Measurements from ENCODE around the gene BTBD9. TPM values are rescaled to one million over a fixed set of nuclear protein-coding genes. Genes with fewer than 3 reads are reported as not detected.

BTBD9 gene
- total and polyA plus RNA-seq, 9 of the 15 experiments (the other 6 are each of a cell fraction or from before 2014, with no cell fraction given), result 0.08 to 1.6 (median 0.58) TPM

- no peak overlapping the region for H3K4me2 ChIP-seq (ENCODE audit: insufficient read depth, low read length)
- H3K4me3 ChIP-seq, result no peak overlapping the region
- FAIRE-seq (no peak), DNase-seq (ENCODE audit: extremely low read depth in 1 of 4, low spot score in 3 of 4) (no peak), ATAC-seq (no peak)
- H3K9ac ChIP-seq (ENCODE audit: insufficient read depth in 1 of 2, low read depth in 2 of 2, low read length in 2 of 2), result no peak overlapping the region; a peak in 1 of 4 replicates
- peaks cover 0 to under 1% of the 10 kb centered on the region in 2 experiments; a peak in 1 of 5 replicates for H3K4me1 ChIP-seq (replicated peaks in 1 of 2; ENCODE audit: control insufficient read depth in 2 of 2, insufficient read depth in 2 of 2, low read length in 2 of 2)
- no peak overlapping the region for H2AFZ ChIP-seq (ENCODE audit: low read depth, low read length)
- intact Hi-C loops (cut with micrococcal nuclease) (no loop called here), in situ Hi-C loops (cut with MboI) (no loop called here)
- BruUV-seq (replicated peaks), result no TSS peak
- no peaks in the 10 kb centered on the region for H3K9me3 ChIP-seq (replicated peaks; ENCODE audit: control insufficient read depth, insufficient read depth, low read depth, low read length)
- 59% methylated on average over 6 of the region's 6 CpGs for WGBS (ENCODE audit: insufficient coverage, low coverage, missing lambda C conversion rate)
- peaks cover 9% of the 10 kb centered on the region; the same call in 1 of the 2 replicates for H4K20me1 ChIP-seq (replicated peaks; ENCODE audit: control insufficient read depth, insufficient read depth, low read length)
- no peaks in the 10 kb centered on the region for H3K27me3 ChIP-seq (ENCODE audit: control insufficient read depth in 2 of 2, insufficient read depth in 2 of 2, low read length in 2 of 2)
- CTCF ChIA-PET (ENCODE audit: low intra/inter-chr PET ratio), result no interaction called here
- H3K9me1 ChIP-seq (ENCODE audit: control insufficient read depth, insufficient read depth, low read length), result no peaks in the 10 kb centered on the region
- no peaks in the 10 kb centered on the region for H3K79me2 ChIP-seq (ENCODE audit: control insufficient read depth, insufficient read depth, low read length)
- POLR2A ChIA-PET, result interaction anchor here (0.9 to 1.3 kb wide), 3 partner anchors 9 to 13 kb away, joined by 3 to 7 read pairs (median 4); no protein-coding TSS in a partner anchor
- no peaks in the 10 kb centered on the region for H3K36me3 ChIP-seq (ENCODE audit: control insufficient read depth, insufficient read depth, low read length)
- H3K27ac ChIP-seq (ENCODE audit: extremely low read depth, low read depth, low read length), result no peak overlapping the region
- TF ChIP-seq, protein P1, sequence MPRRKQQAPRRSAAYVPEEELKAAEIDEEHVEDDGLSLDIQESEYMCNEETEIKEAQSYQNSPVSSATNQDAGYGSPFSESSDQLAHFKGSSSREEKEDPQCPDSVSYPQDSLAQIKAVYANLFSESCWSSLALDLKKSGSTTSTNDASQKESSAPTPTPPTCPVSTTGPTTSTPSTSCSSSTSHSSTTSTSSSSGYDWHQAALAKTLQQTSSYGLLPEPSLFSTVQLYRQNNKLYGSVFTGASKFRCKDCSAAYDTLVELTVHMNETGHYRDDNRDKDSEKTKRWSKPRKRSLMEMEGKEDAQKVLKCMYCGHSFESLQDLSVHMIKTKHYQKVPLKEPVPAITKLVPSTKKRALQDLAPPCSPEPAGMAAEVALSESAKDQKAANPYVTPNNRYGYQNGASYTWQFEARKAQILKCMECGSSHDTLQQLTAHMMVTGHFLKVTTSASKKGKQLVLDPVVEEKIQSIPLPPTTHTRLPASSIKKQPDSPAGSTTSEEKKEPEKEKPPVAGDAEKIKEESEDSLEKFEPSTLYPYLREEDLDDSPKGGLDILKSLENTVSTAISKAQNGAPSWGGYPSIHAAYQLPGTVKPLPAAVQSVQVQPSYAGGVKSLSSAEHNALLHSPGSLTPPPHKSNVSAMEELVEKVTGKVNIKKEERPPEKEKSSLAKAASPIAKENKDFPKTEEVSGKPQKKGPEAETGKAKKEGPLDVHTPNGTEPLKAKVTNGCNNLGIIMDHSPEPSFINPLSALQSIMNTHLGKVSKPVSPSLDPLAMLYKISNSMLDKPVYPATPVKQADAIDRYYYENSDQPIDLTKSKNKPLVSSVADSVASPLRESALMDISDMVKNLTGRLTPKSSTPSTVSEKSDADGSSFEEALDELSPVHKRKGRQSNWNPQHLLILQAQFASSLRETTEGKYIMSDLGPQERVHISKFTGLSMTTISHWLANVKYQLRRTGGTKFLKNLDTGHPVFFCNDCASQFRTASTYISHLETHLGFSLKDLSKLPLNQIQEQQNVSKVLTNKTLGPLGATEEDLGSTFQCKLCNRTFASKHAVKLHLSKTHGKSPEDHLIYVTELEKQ (CRISPR knock-in tag; IDR thresholded peaks at IDR 0.05), result no peak
- TF ChIP-seq NUFIP1 (IDR thresholded peaks at IDR 0.05; ENCODE audit: partially characterized antibody) (no peak), ZNF436 (CRISPR knock-in tag; IDR thresholded peaks at IDR 0.05) (no peak), ZC3H4 (CRISPR knock-in tag; IDR thresholded peaks at IDR 0.05; ENCODE audit: borderline replicate concordance) (no peak), STAG1 (CRISPR knock-in tag; IDR thresholded peaks at IDR 0.05; ENCODE audit: borderline replicate concordance) (no peak), CBX8 (IDR thresholded peaks at IDR 0.05; ENCODE audit: borderline replicate concordance, extremely low read depth, low read depth, low read length, poor library complexity, severe bottlenecking) (no peak), MXI1 (IDR thresholded peaks at IDR 0.05; ENCODE audit: low read depth, low read length) (no peak), ELK1 (CRISPR knock-in tag; IDR thresholded peaks at IDR 0.05) (no peak)
- TF ChIP-seq, protein P2, sequence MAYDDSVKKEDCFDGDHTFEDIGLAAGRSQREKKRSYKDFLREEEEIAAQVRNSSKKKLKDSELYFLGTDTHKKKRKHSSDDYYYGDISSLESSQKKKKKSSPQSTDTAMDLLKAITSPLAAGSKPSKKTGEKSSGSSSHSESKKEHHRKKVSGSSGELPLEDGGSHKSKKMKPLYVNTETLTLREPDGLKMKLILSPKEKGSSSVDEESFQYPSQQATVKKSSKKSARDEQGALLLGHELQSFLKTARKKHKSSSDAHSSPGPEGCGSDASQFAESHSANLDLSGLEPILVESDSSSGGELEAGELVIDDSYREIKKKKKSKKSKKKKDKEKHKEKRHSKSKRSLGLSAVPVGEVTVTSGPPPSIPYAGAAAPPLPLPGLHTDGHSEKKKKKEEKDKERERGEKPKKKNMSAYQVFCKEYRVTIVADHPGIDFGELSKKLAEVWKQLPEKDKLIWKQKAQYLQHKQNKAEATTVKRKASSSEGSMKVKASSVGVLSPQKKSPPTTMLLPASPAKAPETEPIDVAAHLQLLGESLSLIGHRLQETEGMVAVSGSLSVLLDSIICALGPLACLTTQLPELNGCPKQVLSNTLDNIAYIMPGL (CRISPR knock-in tag; IDR thresholded peaks at IDR 0.05), result no peak
- TF ChIP-seq, protein P3, sequence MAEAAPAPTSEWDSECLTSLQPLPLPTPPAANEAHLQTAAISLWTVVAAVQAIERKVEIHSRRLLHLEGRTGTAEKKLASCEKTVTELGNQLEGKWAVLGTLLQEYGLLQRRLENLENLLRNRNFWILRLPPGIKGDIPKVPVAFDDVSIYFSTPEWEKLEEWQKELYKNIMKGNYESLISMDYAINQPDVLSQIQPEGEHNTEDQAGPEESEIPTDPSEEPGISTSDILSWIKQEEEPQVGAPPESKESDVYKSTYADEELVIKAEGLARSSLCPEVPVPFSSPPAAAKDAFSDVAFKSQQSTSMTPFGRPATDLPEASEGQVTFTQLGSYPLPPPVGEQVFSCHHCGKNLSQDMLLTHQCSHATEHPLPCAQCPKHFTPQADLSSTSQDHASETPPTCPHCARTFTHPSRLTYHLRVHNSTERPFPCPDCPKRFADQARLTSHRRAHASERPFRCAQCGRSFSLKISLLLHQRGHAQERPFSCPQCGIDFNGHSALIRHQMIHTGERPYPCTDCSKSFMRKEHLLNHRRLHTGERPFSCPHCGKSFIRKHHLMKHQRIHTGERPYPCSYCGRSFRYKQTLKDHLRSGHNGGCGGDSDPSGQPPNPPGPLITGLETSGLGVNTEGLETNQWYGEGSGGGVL (CRISPR knock-in tag; IDR thresholded peaks at IDR 0.05), result no peak
- TF ChIP-seq, protein P4, sequence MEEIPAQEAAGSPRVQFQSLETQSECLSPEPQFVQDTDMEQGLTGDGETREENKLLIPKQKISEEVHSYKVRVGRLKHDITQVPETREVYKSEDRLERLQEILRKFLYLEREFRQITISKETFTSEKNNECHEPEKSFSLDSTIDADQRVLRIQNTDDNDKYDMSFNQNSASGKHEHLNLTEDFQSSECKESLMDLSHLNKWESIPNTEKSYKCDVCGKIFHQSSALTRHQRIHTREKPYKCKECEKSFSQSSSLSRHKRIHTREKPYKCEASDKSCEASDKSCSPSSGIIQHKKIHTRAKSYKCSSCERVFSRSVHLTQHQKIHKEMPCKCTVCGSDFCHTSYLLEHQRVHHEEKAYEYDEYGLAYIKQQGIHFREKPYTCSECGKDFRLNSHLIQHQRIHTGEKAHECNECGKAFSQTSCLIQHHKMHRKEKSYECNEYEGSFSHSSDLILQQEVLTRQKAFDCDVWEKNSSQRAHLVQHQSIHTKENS (CRISPR knock-in tag; IDR thresholded peaks at IDR 0.05), result no peak
Measured at GRCh38 chr6:38155621-38156204, 484.0 kb downstream of the BTBD9 start.
